HTR-8/SVneo (cell line): ENCODE data around the gene BORCS6.

Source experiments
- DNase-seq: peaks from one replicate; pipeline ENCODE4 v3.0.0; 2011; ENCODE audit warnings: low spot score, mixed read lengths; ENCODE audit not compliant: insufficient read length
- FAIRE-seq: peaks from 2 replicates; lab custom pipeline; 2011; peaks lifted over from hg19 to GRCh38; lab: Jason Lieb, UNC

Gene BORCS6

GRCh38 chr17:8156246-8156992, 33.6 kb downstream of the BORCS6 start:
- FAIRE-seq (peak; percentile 97), DNase-seq (peak; percentile 99)

- no peak for FAIRE-seq
- no peak for DNase-seq
Observed at GRCh38 chr17:8155996-8156245, 34.1 kb downstream of the BORCS6 start.

GRCh38 chr17:8155231-8155995, 34.6 kb downstream of the BORCS6 start:
- no peak for FAIRE-seq
- no peak for DNase-seq

- FAIRE-seq, result peak; percentile 13
- DNase-seq, result no peak
Observed at GRCh38 chr17:8154608-8155155, 35.3 kb downstream of the BORCS6 start.

GRCh38 chr17:8153957-8154607, 35.9 kb downstream of the BORCS6 start:
- DNase-seq (peak; percentile 90), FAIRE-seq (peak; percentile 99)

GRCh38 chr17:8153525-8153956, 36.4 kb downstream of the BORCS6 start:
- DNase-seq (no peak), FAIRE-seq (no peak)

GRCh38 chr17:8153031-8153451, 36.9 kb downstream of the BORCS6 start:
- FAIRE-seq, result no peak
- no peak for DNase-seq

- FAIRE-seq, result peak; percentile 88
- DNase-seq, result peak; percentile 92
Observed at GRCh38 chr17:8152112-8152775, 37.7 kb downstream of the BORCS6 start, which contains the start of gene PER1. TSS of gene PER1 (minus strand) at chr17:8152404. CDS start at chr17:8150706, 1,698 bp downstream.

- FAIRE-seq (no peak), DNase-seq (no peak)
Observed at GRCh38 chr17:8151641-8152111, 38.3 kb downstream of the BORCS6 start.

GRCh38 chr17:8151120-8151640, 38.8 kb downstream of the BORCS6 start:
- peak; percentile 76 for DNase-seq
- peak; percentile 86 for FAIRE-seq

- FAIRE-seq, result peak; percentile 4
- DNase-seq, result no peak
Observed at GRCh38 chr17:8150194-8151119, 39.5 kb downstream of the BORCS6 start.

- FAIRE-seq, result peak; percentile 26
- no peak for DNase-seq
Observed at GRCh38 chr17:8149419-8150193, 40.4 kb downstream of the BORCS6 start.

GRCh38 chr17:8148560-8148959, 41.4 kb downstream of the BORCS6 start:
- DNase-seq, result no peak
- FAIRE-seq, result no peak

- no peak for FAIRE-seq
Observed at GRCh38 chr17:8147805-8148404, 42.1 kb downstream of the BORCS6 start.

GRCh38 chr17:8147141-8147804, 42.7 kb downstream of the BORCS6 start:
- FAIRE-seq (no peak), DNase-seq (no peak)

More at GRCh38 chr17:8147805-8148404, 42.1 kb downstream of the BORCS6 start:
- no peak for DNase-seq

- no peak for FAIRE-seq
- DNase-seq, result no peak
Observed at GRCh38 chr17:8146381-8147140, 43.4 kb downstream of the BORCS6 start.
